GM21529 (cell line): ENCODE measurements around the gene TACC3.
A peak's percentile ranks its signal among the peaks of the same experiment; 100 is the strongest.

Experiments used
- ATAC-seq: cut with Tn5 transposase; IDR thresholded peaks from one replicate; pipeline ENCODE4 v1.9.1; 2021; ENCODE audit not compliant: unreplicated experiment

TACC3 gene

DNA sequence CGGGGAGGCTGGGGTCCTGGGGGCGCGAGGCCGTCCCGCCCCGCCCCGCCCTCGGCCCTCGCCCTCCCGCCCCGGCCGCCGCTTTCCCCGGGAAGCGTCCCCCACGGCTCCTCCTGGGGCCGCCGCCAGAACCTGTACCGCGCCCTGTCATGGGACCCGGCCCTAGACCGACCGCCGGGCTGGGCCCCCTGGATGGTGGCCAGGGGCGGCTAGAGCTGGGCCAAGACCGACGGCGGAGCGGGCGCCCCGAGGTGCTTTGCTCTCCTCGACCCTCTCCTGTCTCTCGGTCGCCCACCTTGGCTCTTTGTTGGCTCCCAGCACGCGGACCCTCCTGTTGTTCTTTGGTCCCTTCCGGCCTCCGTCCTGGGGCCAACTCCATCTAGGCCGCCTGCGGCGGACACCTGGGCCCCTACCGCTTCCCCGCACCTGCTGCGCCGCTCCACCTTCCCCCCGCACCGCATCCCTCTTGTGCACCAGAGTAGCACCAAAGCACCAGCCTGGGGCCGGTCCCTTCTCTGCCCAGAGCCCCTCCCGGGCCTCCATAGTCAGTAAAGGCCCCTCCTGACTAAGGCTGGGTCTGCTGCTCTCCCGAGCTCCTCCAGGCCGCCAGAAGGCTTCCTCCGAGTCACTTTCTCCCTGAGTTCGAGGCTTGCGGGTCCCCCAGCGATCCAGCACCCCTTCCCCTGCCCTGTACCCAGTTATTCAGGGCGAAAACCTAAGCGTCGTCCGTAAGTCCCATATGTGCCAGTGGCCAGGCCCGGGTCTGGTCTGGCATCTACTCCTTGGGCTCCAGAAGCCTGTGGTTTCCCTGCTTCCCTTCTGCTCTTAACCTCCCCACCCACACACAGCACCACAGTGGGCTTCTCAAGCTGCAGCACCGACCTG, 587 bp downstream of the TACC3 start:
- ATAC-seq = peak; percentile 1

DNA sequence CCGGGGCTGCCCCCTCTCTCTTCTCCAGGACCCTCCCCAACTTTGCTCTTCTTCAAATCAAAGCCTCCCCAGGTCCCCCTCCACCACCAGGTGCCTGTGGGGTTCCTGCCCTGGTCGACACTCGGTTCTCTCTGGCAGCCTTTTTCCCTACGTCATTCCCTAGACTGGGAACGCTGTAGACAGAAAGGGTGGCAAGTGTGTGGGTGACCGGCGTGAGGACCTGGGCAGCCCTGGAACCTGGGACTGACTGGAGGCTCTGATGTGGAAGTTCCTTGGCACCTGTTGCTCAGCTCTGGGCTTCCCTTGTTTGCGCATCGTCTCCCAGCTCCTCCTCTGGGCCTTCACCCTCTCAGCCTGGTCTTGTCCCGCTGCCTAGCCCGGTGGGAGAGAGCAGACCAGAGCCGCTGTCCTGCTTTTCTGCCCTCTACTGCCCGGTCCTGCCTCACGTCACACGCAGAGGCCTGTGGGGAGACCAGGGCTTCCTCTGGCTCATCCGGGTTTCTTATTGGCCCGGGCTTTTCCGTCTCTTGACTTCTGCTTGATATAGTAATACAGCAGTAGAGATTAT, 1.3 kb downstream of the TACC3 start:
- no peak for ATAC-seq

DNA sequence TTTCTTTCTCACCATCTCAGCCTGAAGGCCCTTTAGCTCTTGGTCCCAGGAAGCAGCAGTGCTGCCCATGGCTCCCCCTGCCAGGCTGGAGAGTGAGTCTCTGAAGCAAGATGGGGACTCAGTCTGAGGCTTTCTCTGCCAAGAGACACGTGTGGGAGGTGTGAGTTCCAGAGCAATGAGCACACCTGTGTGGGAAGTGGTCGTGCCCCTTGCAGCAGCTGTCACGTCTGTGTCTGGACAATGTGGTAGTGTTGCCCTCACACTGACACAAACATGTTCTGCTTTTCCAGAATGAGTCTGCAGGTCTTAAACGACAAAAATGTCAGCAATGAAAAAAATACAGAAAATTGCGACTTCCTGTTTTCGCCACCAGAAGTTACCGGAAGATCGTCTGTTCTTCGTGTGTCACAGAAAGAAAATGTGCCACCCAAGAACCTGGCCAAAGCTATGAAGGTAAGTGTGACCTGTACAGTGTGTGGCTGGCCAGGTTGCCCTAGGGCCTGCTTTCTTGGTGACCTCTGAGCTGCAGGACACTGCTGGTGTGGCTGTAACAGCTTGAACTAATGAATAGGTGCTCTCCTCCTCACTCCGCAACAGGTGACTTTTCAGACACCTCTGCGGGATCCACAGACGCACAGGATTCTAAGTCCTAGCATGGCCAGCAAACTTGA, 1.9 kb downstream of the TACC3 start:
- no peak for ATAC-seq

DNA sequence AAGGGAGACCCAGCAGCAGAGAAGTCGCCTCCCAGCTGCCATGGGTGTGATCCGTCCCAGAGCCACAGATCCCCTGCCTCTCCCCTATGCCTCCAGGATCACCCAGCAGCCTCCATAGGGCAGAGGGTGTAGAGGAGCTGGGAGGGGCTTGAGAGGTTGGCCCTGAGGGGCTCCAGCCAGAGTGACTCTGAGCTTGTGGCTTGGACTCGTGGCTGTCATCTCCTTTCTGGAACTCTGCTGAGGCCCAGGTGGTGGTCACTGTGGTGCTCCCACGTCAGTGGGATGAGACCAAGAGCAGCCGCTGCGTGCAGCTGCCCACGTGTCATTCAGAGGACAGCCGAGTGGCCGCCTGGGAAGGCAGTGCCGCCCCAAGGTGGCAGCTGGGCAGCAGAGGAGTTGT, 4.2 kb downstream of the TACC3 start:
- no peak for ATAC-seq

DNA sequence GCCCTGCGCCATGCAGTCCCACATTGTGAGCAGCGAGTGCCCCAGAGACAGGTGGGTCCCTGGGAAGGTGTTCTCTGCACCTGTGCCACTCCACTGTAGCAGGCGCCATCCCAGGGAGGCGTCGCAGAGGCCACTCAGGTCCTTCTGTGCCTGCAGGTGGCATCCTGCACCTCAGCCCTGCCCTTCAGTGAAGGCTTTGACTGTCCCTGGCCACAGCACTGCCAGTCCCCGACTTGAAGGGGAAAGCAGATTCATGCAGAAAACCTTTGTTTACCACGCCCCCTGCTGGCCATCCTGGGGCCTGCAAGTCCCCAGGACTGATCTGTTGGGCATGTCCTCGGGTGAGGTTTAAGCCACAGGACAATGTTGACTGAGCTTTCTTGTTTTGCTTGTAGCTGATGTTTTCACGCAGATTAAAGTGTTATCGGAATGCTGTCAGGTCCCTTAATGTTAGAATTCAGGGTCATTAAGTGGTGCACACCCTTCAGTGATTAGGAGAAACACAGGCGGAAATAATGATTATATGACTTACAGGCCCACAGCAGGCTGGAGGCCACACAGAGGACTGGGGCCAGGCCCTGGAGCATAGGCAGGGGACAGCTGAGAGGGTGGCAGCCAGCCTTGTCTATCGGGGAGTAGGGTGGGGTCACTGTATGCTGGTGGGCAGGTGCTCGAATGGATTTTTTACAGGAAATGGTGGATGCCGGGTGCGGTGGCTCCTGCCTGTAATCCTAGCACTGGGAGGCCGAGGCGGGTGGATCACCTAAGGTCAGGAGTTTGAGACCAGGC, 5.0 kb downstream of the TACC3 start:
- peak; percentile 36 for ATAC-seq

DNA sequence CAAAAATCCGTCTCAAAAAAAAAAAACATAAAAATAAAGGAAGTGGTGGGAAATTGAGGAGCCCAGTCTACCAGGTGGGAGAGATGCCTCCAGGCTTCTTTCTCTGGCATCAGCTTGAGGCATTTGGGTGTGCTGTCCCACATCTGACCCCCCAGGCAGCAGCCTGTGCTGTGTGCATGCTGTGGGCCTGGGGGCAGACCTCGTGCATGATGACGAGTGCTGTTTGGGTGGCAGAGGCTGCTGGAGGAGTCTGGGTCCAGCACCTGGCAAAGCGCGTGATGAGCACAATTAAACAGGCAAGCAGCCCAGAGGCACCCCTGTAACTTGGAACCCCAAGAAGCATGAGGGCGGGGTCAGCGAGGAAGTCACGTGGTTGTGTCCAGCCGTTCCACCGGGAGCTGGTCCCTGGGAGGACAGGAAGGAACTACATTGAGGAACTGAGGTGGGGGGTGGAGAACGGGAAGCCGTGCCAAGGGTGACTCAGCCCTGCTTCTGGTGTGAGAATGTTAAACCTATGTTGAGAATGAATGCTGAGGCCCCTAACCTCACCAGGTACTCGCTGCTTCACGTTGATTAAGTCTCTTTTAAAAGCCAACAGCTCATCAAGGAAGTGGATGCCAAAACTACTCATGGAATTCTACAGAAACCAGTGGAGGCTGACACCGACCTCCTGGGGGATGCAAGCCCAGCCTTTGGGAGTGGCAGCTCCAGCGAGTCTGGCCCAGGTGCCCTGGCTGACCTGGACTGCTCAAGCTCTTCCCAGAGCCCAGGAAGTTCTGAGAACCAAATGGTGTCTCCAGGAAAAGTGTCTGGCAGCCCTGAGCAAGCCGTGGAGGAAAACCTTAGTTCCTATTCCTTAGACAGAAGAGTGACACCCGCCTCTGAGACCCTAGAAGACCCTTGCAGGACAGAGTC, 6.1 kb downstream of the TACC3 start:
- no peak for ATAC-seq

DNA sequence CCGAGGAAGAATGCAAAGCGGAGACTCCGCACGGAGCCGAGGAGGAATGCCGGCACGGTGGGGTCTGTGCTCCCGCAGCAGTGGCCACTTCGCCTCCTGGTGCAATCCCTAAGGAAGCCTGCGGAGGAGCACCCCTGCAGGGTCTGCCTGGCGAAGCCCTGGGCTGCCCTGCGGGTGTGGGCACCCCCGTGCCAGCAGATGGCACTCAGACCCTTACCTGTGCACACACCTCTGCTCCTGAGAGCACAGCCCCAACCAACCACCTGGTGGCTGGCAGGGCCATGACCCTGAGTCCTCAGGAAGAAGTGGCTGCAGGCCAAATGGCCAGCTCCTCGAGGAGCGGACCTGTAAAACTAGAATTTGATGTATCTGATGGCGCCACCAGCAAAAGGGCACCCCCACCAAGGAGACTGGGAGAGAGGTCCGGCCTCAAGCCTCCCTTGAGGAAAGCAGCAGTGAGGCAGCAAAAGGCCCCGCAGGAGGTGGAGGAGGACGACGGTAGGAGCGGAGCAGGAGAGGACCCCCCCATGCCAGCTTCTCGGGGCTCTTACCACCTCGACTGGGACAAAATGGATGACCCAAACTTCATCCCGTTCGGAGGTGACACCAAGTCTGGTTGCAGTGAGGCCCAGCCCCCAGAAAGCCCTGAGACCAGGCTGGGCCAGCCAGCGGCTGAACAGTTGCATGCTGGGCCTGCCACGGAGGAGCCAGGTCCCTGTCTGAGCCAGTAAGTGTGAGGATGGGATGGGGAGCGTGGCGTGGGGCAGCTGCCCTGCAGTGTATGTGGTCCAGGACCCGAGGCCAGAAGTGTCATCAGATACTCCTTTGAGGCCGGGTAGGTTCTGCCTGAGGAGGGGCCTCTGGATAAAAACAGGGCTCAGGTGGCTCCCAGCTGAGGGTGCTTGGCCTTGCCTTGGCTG, 7.0 kb downstream of the TACC3 start:
- ATAC-seq = no peak

DNA sequence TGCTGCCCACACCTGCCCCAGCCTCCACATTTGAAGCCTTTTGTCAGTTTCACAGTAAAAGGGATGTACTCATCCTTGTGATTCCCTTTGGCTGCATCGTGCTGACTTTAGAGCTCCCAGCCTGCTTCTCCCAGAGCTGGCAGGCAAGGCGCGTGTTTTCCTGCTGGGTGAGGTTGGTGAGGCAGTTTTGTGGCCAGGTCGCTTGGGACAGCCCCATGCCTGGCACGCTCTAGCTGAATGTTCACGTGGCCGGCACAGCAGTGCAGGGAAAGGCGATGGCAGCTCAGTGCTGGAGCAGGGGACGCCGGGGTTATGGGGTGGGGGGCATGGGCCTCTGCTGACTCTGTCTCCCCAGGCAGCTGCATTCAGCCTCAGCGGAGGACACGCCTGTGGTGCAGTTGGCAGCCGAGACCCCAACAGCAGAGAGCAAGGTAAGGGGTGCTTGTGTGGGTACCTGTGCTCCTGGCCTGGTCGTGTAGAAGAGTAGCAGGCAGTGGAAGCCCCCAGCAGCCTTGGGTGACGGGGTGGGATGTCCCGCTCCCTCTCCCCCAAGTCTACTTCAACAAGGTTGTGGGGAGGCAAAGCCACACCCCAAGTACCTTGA, 9.3 kb downstream of the TACC3 start:
- no peak for ATAC-seq

DNA sequence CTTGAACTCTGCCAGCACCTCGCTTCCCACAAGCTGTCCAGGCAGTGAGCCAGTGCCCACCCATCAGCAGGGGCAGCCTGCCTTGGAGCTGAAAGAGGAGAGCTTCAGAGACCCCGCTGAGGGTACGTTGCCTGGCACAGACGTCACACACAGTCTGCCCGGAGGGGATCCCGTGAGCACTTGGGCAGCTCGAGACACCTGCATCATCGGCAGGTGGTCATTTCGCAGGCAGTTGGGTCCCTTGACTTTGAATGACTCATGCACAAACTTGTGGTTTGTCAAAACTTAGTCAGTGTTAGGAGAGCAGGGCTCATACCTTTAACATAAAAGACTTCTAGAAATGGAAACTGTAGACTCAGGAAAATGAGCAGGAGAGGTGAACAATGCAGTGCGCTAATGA, 9.9 kb downstream of the TACC3 start:
- no peak for ATAC-seq

DNA sequence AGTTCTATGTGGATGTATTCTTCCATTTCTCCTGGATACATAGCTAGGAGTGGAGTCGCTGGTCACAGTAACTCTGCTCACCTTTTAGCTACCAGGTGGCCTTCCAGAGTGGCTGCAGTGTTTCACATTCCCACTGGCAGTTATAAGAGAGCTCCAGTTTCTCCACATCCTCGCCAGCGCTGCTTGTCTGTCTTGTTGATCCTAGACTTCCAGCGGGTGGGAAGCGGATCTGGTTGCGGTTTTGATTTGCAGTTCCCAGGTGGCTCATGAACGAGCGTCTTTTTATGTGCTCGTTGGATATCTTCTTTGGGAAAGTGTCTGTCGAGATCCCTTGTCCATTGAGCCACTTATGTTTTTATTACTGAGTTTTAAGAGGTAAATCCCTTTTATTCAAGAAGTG, 11.6 kb downstream of the TACC3 start:
- no peak for ATAC-seq

DNA sequence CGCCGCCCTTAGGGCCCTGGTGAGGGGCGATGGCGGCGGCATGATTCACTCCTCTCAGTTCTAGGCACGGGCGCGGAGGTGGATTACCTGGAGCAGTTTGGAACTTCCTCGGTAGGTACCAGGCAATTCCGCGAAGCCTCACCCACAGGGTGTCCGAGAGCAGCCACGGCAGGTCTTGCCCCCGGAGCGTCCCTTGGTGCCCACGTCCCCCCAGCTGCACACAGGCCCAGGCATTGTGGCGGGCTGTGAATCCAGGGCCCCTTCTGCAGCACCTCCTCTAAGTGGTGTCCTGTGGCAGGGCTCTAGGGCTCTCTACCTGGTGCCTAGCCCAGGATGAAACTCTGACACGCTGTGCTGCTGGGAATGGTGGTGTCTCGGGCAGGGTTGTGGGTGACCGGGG, 13.9 kb downstream of the TACC3 start:
- no peak for ATAC-seq

DNA sequence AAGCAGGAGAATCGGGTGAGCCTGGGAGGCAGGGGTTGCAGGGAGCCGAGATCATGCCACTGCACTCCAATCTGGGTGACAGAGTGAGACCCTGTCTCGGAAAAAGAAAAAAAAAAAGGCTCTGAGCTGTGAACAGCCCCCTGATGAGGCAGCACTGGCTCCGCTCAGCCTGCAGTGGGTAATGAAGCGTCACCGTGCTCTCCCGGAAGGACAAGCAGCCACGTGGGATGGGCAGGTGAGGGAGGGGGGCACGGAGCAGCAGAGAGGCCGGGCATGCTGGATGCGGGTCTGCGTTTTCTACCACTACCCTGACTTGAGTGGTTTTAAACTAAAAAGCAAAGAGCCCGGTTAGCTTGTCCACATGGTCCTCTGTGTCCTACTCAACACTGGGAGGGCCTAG, 15.5 kb downstream of the TACC3 start:
- no peak for ATAC-seq

DNA sequence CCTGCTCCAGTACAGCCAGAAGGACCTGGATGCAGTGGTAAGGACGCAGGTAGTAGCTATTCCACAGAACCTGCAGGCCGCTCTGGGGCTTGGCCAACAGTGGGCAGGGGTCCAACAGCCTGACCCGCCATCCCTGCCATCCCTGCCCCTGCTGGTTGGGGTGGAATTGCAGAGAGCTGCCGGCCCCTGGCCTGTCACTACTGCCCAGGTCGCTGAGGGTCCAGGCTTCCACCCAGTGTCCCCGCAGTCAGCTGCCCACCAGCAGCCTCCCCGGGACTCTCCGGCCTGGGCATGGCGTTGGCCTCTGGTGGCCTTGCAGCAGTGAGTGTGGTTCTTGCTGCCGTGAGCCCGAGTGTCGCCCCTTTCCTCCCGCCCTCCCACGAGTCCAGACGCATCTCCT, 16.3 kb downstream of the TACC3 start:
- no peak for ATAC-seq

DNA sequence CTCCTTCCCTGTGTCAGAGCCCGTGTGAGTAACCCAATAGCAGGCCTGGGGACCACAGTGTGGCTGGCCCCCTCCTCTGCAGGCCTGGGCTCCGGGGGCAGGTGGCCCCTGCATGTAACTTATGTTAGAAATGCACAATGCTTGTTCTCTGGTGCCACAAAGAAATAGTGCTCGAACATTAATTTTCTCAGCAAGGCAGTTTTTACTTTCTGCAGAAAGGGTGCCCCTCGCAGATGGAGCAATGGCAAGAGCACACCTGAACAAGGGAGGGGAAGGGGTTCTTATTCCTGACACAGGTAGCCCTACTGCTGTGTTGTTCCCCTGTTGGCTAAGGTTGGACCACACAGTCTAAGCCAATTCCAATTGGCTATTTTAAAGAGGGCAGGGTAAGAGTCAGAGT, 17.1 kb downstream of the TACC3 start:
- ATAC-seq = no peak

DNA sequence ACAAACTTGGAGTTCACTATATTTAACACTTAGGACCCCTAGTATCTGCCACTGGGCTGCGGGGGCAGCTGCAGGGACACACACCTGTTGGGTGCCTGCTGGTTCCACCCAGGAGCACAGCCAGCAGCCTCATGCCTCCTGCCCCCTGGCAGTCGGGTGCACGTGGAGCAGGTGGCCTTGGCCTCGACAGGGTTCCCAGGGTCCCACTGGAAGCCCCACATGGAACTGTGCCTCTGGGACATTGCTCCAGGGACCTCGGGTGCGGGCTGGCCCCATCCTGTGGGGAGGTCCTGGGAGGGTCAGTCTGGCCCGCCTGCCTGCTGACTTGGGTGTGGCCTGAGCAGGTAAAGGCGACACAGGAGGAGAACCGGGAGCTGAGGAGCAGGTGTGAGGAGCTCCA, 18.0 kb downstream of the TACC3 start:
- no peak for ATAC-seq

DNA sequence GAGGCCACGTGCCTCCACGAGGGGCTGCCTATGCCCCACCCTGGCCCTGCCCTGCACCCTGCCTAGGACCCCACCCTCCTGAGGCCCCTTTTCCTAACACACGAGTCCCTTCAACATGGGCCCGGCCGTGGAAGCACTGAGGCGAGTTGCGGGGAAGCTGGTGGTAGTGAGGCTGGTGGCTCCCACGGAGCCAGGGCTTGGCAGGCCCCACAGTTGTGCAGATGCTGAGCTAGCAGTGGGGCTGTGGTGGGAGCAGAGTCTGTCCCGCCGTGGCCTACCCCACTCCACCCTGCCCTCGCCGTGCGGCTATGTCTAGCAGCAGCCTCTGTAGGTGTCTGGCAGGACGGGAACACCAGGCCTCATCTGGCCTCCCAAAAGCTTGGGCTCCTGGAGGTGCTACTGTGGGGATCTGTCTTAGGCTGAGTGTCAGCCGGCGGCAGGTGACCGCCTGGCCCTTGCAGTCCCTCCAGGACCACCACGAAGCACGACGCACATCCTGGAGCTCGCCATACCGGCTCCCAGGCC, 18.8 kb downstream of the TACC3 start:
- no peak for ATAC-seq

DNA sequence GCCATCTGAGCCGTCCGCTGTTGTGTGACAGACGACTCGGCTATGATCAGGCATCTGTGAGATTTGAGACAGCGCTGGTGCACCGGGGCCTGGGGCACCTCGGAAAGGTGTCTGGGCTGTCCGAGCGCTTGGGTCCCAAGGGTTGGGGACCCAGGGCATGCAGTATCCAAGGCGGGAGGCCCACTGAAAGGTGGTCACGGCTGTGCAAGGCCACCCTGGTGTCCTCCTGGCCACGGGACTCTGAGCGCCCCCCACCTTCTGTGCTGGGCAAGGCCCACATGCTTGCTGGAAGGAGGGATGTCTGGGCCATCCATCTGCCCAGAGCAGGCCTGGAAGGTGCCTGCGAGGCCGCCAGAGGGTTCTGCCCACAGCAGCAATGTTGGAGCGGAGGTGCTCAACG, 19.9 kb downstream of the TACC3 start:
- no peak for ATAC-seq

DNA sequence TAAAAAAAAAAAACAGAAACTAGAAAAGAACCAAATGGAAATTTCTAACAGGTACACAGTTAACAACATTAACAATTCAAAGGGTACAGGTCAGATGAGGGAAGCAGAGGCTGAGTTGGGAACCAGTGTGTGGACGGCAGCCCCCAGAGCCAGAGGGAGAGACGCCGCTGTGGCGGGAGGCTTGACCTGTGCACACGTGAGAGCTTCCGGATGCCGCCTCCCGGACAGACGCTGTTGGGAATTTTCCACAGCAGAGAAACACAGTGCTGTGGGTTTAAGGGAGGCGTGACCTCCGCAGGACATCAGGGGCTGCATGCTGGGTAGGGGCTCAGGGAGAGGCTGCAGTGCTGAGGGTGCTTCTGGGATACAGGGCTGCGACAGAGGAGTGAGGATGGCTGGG, 22.2 kb downstream of the TACC3 start:
- no peak for ATAC-seq

DNA sequence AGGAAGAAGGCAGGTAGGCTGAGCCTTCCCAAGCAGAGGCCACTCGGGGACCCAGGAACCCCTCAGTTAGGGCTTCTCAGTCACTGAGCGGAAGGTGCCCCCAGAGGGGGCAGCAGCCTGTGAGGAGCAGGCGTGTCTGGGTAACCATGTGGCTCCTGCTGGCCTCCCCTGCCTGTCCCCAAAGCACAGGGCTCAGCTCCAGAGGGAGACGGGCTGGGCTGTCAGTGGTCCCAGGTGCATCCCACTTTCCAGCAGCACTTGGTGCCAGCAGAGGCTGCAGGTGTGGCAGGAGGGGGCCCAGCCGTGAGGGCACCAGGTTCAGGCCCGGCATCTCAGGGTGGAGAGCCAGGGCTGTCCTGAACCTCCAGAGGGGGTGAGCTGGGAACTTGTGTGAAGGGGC, 22.7 kb downstream of the TACC3 start:
- ATAC-seq = no peak
